Activated CD4-positive, alpha-beta T cell treated with anti-CD3 and anti-CD28 coated beads, Interleukin-2, amount 50 U/mL, for 4 hours (primary cell): ENCODE data around the gene FGF2.
A peak's percentile ranks its signal among the peaks of the same experiment; 100 is the strongest.

Experiments used
- DNase-seq, 2 experiments: peaks; one replicate each; pipeline ENCODE4 v3.0.0-alpha.2; 2020

The FGF2 gene

GRCh38 chr4:122896270-122896669 is 69.6 kb downstream of the FGF2 start:
- DNase-seq = no peak

GRCh38 chr4:122898370-122899150 is 71.9 kb downstream of the FGF2 start:
- DNase-seq = no peak

GRCh38 chr4:122899682-122900081 is 73.1 kb downstream of the FGF2 start:
- DNase-seq = no peak

- DNase-seq = no peak
Measured at GRCh38 chr4:122900314-122900713, 73.7 kb downstream of the FGF2 start.

- DNase-seq = no peak
Measured at GRCh38 chr4:122901247-122902010, 74.8 kb downstream of the FGF2 start.

GRCh38 chr4:122903766-122904288 is 77.2 kb downstream of the FGF2 start:
- no peak for DNase-seq

- DNase-seq = no peak
Measured at GRCh38 chr4:122906859-122907305, 80.3 kb downstream of the FGF2 start.

- no peak for DNase-seq
Measured at GRCh38 chr4:122908223-122908622, 81.6 kb downstream of the FGF2 start.

GRCh38 chr4:122909683-122910082 is 83.1 kb downstream of the FGF2 start:
- no peak for DNase-seq

- DNase-seq = no peak
Measured at GRCh38 chr4:122911588-122911987, 85.0 kb downstream of the FGF2 start.

- no peak for DNase-seq
Measured at GRCh38 chr4:122912810-122913575, 86.4 kb downstream of the FGF2 start.

- peak in 1 of 2 experiments; percentile 1 for DNase-seq
Measured at GRCh38 chr4:122914292-122914904, 87.8 kb downstream of the FGF2 start.

GRCh38 chr4:122914938-122915337 is 88.3 kb downstream of the FGF2 start:
- no peak for DNase-seq

GRCh38 chr4:122917731-122918130 is 91.1 kb downstream of the FGF2 start:
- DNase-seq = no peak

- no peak for DNase-seq
Measured at GRCh38 chr4:122920473-122920872, 93.8 kb downstream of the FGF2 start.

GRCh38 chr4:122921300-122921699 is 94.7 kb downstream of the FGF2 start:
- no peak for DNase-seq

GRCh38 chr4:122921971-122922876 is 95.6 kb downstream of the FGF2 start, which contains the start of gene NUDT6:
TSS of gene NUDT6 (minus strand) at chr4:122922597. CDS start at chr4:122922572, 25 bp downstream.
- peak; percentile 6 to 9 for DNase-seq

GRCh38 chr4:122922877-122923511 is 96.4 kb downstream of the FGF2 start:
- DNase-seq = peak; percentile 86

GRCh38 chr4:122928930-122929329 is 102.3 kb downstream of the FGF2 start:
- no peak for DNase-seq

- no peak for DNase-seq
Measured at GRCh38 chr4:122930862-122931261, 104.2 kb downstream of the FGF2 start.

GRCh38 chr4:122932763-122933162 is 106.1 kb downstream of the FGF2 start:
- DNase-seq = no peak
